Retinal pigment epithelial cell (primary cell): ENCODE results near the gene NKAIN2.

Experiments
- DNase-seq: peaks from one replicate; pipeline ENCODE4 v3.0.0-alpha.2; 2010; ENCODE audit warnings: low read depth
- H3K4me3 ChIP-seq: 2 replicates; pipeline ENCODE4 v1.5.1; 2011; ENCODE audit warnings: mild to moderate bottlenecking, low read length, control low read depth, moderate library complexity
- CTCF ChIP-seq: conservative IDR thresholded peaks from 2 replicates; pipeline ENCODE4 v1.5.1; 2011; ENCODE audit warnings: low read depth, low read length, control low read depth, inconsistent platforms

Gene NKAIN2

DNA sequence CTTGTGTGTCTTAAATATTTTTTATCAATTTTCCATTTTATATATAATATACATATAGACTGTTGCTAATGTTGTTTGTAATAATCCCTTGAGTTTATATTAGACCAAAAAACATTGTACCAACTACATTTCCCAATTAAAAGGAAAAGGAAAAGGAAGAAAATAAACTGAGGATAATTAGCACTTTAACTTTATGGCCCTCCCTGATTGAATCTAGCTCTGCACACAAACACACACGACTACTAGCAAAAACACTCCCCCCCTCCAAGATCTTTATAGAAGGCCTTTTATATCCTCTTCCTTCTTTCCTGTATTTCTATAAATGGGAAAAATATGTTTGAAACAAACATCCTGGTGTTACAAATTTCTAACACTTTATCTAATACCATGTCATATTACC lies 276.8 kb downstream of the NKAIN2 start:
- TF ChIP-seq CTCF = no peak
- DNase-seq = no peak

GRCh38 chr6:124090491-124090890 lies 286.8 kb downstream of the NKAIN2 start:
- no peak for TF ChIP-seq CTCF
- H3K4me3 ChIP-seq = no peak overlapping the region
- no peak for DNase-seq

More for the DNA sequence above, 276.8 kb downstream of the NKAIN2 start:
- no peak overlapping the region for H3K4me3 ChIP-seq

DNA sequence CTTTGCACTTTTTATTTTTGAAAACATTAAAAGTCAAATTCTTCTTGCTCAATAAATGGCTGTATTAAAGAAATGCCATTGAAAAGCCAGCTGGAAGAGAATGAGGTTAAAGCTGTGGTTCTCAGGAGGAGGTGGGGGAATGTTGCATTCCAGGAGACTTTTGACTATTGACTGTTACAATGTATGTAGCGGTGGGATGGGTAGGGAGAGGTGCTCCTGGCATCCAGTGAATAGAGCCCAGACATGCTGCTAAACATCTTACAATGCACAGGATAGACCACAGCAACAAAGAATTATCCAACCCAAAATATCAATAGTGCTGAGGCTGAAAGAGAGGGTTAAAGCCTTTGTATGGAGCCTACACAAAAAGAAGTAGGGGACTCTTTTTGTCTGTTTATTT lies 295.9 kb downstream of the NKAIN2 start:
- H3K4me3 ChIP-seq = no peak overlapping the region
- no peak for TF ChIP-seq CTCF
- DNase-seq = no peak

DNA sequence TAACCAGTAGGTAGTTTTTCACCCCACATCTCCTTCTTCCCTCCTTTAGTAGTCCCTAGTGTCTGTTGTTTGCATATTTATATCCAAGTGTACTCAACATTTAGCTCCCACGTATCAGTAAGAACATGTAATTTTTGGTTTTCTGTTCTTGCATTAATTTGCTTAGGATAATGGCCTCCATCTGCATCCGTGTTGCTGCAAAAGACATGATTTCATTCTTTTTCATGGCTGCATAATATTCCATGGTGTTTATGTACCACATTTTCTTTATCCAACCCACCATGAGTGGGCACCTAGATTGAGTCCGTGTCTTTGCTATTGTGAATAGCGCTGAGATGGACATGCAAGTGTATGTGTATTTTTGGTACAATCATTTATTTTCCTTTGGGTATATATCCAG lies 306.8 kb downstream of the NKAIN2 start:
- TF ChIP-seq CTCF = no peak
- no peak for DNase-seq
- no peak overlapping the region for H3K4me3 ChIP-seq

- no peak overlapping the region for H3K4me3 ChIP-seq
- no peak for DNase-seq
- no peak for TF ChIP-seq CTCF
Measured at GRCh38 chr6:124119596-124119995, 315.9 kb downstream of the NKAIN2 start.

DNA sequence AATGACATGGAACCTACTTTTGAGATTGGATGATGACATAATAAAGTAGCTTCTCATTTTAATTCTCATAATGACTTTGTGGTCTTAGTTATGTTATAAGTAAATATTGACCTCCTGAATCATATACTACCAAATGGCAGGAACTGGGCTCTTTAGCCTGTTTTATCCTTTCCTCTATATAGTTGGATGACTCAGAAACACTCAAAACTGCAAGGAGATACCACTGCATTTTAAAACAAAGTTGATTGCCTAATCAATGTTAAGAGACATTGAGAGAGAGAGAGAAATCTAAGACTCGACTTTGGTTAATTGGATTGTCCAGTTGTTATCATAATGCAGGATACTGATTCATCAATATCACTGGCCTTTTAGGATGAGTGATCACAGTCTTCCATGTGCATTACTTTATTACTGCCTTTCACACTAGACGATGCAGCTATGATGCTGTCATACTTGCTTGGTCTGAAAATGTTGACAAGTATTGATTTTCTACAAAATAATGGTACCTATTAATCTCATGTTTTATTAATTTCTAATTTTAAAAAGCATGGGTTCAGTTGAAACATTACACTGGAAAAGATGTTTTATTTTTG lies 320.0 kb downstream of the NKAIN2 start:
- no peak for DNase-seq
- no peak for TF ChIP-seq CTCF
- no peak overlapping the region for H3K4me3 ChIP-seq

- no peak overlapping the region for H3K4me3 ChIP-seq
- no peak for TF ChIP-seq CTCF
- peak; percentile 67 for DNase-seq
Measured at GRCh38 chr6:124131259-124131658, 327.6 kb downstream of the NKAIN2 start.
